SK-MEL-5 (cell line): Measurements from ENCODE around the gene SPINK2. TPM values are rescaled to one million over a fixed set of nuclear protein-coding genes. Genes with fewer than 3 reads are reported as not detected.

ENCODE experiments used
- DNase-seq: peaks from one replicate; pipeline ENCODE4 v3.0.0-alpha.2; 2016; ENCODE audit warnings: low read depth, low spot score
- in situ Hi-C: cut with HindIII; loops from 2 replicates; pipeline ENCODE4 v1.10.0; 2016; ENCODE audit warnings: low sequenced_read_pairs, high pct_unique_total_duplicates, low pct_unique_long_range_greater_than_20kb
- polyA plus RNA-seq, 2 experiments: library from polyadenylated mRNA; depleted of rRNA; stranded (reverse); fragments of >200 nt; gene quantifications; 2 replicates each; pipeline ENCODE4 v1.2.3, GENCODE V29; 2015
- total RNA-seq: library from RNA; depleted of rRNA; stranded (reverse); fragments of >200 nt; shearing (Covaris generic); gene quantifications from 2 replicates; pipeline ENCODE4 v1.2.3, GENCODE V29; 2014; rRNA removed

Gene SPINK2
- 0.37 and 0.90 TPM in 2 replicates for total RNA-seq
- 0.43 TPM in 1 of 2 replicates, not detected in the other for polyA plus RNA-seq (2015; cell fraction: cytosol; rRNA removed)
- polyA plus RNA-seq (2015; cell fraction: nucleus; rRNA removed), result not detected in 2 replicates

GRCh38 chr4:56821381-56822243 is at the start of gene SPINK2:
TSS of gene SPINK2 (minus strand) at chr4:56821701. CDS start at chr4:56821662, 39 bp downstream.
- in situ Hi-C loops, result no loop called here
- DNase-seq, result peak; percentile 30

GRCh38 chr4:56870946-56871345 is 49.4 kb upstream of the SPINK2 start:
- DNase-seq, result no peak

GRCh38 chr4:56863441-56864139 is 42.1 kb upstream of the SPINK2 start:
- in situ Hi-C loops, result no loop called here
- no peak for DNase-seq

More at GRCh38 chr4:56870946-56871345, 49.4 kb upstream of the SPINK2 start:
- in situ Hi-C loops, result no loop called here

- DNase-seq, result no peak
- in situ Hi-C loops, result no loop called here
Observed at GRCh38 chr4:56861360-56861759, 39.9 kb upstream of the SPINK2 start.

GRCh38 chr4:56860781-56861180 is 39.3 kb upstream of the SPINK2 start:
- in situ Hi-C loops, result no loop called here
- no peak for DNase-seq

- in situ Hi-C loops, result no loop called here
- DNase-seq, result no peak
Observed at GRCh38 chr4:56859841-56860240, 38.3 kb upstream of the SPINK2 start.

- DNase-seq, result no peak
- in situ Hi-C loops, result no loop called here
Observed at GRCh38 chr4:56857601-56858309, 36.3 kb upstream of the SPINK2 start.

GRCh38 chr4:56856656-56857055 is 35.2 kb upstream of the SPINK2 start:
- in situ Hi-C loops, result no loop called here
- DNase-seq, result no peak

GRCh38 chr4:56850910-56851309 is 29.4 kb upstream of the SPINK2 start:
- DNase-seq, result no peak
- in situ Hi-C loops, result no loop called here

GRCh38 chr4:56844802-56845580 is 23.5 kb upstream of the SPINK2 start:
- in situ Hi-C loops, result no loop called here
- no peak for DNase-seq

GRCh38 chr4:56843421-56843899 is 22.0 kb upstream of the SPINK2 start:
- no peak for DNase-seq
- in situ Hi-C loops, result no loop called here

- in situ Hi-C loops, result no loop called here
- no peak for DNase-seq
Observed at GRCh38 chr4:56840559-56840958, 19.1 kb upstream of the SPINK2 start.

- in situ Hi-C loops, result no loop called here
- DNase-seq, result no peak
Observed at GRCh38 chr4:56828784-56829535, 7.5 kb upstream of the SPINK2 start.

- no peak for DNase-seq
Observed at GRCh38 chr4:56823933-56824600, 2.6 kb upstream of the SPINK2 start.

GRCh38 chr4:56818797-56819196 is 2.7 kb downstream of the SPINK2 start:
- DNase-seq, result no peak
- in situ Hi-C loops, result no loop called here

More at GRCh38 chr4:56823933-56824600, 2.6 kb upstream of the SPINK2 start:
- in situ Hi-C loops, result no loop called here
